HPDE6-E6E7 (cell line): Measurements from ENCODE around the gene KRTAP5-11.
"Not testable (repeated sequence)": the region's sequence is repeated elsewhere in the genome, so short reads cannot be mapped to it uniquely, and the experiment has no call there.

ENCODE experiments used
- DNase-seq: peaks from one replicate; pipeline ENCODE4 v3.0.0; 2011; ENCODE audit warnings: missing footprints; ENCODE audit errors: extremely low spot score

The KRTAP5-11 gene

GRCh38 chr11:71582309-71582895, at the start of gene KRTAP5-11:
TSS of gene KRTAP5-11 (minus strand) at chr11:71582875. CDS start at chr11:71582837, 38 bp downstream.
- no peak for DNase-seq

DNA sequence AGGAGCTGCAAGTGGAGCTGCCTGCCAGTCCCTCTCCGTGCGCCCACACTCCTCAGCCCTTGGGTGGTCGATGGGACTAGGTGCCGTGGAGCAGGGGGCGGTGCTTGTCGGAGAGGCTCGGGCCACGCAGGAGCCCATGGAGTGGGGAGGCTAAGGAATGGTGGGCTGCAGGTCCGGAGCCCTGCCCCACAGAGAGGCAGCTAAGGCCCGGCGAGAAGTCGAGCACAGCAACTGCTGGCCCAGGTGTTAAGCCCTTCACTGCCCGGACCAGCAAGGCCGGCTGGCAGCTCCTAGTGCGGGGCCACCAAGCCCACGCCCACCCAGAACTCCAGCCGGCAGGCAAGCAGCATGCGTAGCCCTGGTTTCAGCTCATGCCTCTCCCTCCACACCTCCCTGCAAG, 48.9 kb upstream of the KRTAP5-11 start:
- not testable (repeated sequence) for DNase-seq

- DNase-seq, result not testable (repeated sequence)
These were observed 47.4 kb upstream of the KRTAP5-11 start for GRCh38 chr11:71630071-71630470.

GRCh38 chr11:71628943-71629342, 46.3 kb upstream of the KRTAP5-11 start:
- not testable (repeated sequence) for DNase-seq

- DNase-seq, result not testable (repeated sequence)
These were observed 40.6 kb upstream of the KRTAP5-11 start for GRCh38 chr11:71623226-71623625.

DNA sequence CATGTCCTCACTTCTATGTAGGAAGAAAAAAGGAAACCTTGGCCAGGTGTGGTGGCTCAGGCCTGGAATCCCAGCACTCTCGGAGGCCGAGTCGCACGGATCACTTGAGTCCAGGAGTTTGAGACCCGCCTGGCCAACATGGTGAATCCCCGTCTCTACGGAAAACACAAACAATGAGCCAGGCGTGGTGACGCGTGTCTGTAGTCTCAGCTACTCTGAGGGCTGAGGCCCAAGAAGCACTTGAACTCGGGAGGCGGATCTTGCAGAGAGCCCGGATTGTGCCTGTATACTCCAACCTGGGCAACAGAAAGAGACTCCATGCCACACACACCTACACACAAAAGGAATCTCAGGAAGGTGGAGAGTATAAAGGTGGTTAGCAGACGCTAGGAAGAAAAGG, 39.9 kb upstream of the KRTAP5-11 start:
- not testable (repeated sequence) for DNase-seq

- not testable (repeated sequence) for DNase-seq
These were observed 32.3 kb upstream of the KRTAP5-11 start for GRCh38 chr11:71615003-71615402.

- not testable (repeated sequence) for DNase-seq
These were observed 31.8 kb upstream of the KRTAP5-11 start for GRCh38 chr11:71614366-71614917.

- not testable (repeated sequence) for DNase-seq
These were observed 31.3 kb upstream of the KRTAP5-11 start for GRCh38 chr11:71613931-71614330.

DNA sequence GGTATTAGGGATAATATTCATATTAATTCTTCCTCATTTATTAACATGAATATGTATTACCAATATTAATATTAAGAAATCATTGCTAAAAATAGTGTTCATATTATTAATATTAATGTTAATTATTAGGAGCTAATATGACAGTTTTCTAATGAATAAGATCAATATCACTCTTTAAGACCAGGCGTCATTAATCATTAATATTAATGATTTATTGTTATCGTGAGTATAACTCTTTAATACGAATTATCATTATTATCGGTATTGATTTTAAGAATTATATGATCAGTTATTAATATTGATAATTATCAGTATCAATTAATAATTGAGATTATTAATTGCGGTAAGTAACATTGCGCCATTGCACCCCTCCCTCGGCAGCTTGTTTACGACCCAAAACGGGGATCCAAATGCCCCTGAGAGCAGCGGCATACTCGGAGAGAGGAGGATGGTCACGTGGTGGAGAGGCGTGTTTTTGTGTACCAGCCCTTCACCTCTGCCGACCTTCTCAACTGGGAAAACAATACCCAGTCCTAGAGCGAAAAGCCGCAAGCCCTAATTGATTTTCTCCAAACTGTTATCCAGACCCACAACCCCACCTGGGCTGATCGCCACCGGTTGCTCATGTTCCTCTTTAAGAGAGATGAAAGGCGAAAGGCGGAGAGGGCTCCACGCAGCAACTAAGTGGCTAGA, 28.7 kb upstream of the KRTAP5-11 start:
- DNase-seq, result not testable (repeated sequence)

GRCh38 chr11:71608272-71608671, 25.6 kb upstream of the KRTAP5-11 start:
- DNase-seq, result not testable (repeated sequence)

DNA sequence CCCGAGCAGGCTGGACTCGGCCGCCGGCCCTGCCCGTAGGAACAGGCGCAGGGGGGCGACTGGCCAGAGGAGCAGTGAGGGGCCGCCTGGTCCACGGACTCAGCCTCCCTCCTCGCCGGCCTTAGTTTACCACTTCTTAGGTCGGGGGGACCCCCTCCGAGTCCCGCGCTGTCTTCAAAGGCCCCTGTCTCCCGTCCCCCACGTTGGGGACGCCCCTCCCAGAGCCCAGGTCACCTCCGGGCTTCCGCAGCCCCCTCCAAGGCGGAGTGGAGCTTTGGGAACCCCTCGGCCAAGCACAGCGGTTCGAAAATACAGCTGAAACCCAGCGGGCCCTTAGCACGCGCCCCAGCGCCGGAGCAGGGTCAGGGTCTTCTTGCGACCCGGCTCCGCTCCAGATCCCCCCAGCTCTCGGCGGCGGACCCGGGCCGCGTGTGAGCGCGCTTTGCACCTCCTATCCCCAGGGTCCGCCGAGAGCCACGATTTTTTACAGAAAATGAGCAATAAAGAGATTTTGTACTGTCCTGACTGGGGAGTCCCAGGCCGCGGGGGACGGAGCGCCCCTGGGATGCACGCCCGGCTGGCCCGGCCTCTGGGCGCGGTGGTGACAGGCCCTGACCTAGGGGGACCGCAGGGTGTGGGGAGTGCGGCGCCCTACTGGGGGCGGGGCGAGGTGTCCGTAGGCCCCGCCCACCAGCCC, 25.0 kb upstream of the KRTAP5-11 start:
- DNase-seq, result not testable (repeated sequence)

GRCh38 chr11:71606853-71607519, 24.3 kb upstream of the KRTAP5-11 start:
- DNase-seq, result not testable (repeated sequence)

GRCh38 chr11:71604798-71605488, 22.3 kb upstream of the KRTAP5-11 start:
- DNase-seq, result not testable (repeated sequence)

GRCh38 chr11:71603221-71603620, 20.5 kb upstream of the KRTAP5-11 start:
- not testable (repeated sequence) for DNase-seq

DNA sequence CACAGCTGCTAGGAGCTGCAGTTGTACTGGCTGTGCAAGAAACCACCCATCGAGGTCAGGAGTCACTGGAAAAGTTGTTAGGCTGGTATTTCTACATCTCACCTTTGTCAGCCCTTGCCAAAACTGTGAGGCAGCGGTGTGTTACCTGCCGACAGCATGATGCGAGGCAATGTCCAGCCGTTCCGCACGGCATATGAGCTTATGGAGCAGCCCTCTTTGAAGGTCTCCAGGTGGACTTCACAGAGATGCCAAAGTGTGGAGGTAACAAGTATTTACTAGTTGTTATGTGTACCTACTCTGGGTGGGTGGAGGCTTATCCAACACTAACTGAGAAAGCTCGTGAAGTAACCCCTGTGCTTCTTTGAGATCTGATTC, 6.9 kb upstream of the KRTAP5-11 start:
- not testable (repeated sequence) for DNase-seq

GRCh38 chr11:71588822-71589545, 6.3 kb upstream of the KRTAP5-11 start:
- not testable (repeated sequence) for DNase-seq

GRCh38 chr11:71588314-71588713, 5.6 kb upstream of the KRTAP5-11 start:
- not testable (repeated sequence) for DNase-seq

- not testable (repeated sequence) for DNase-seq
These were observed 3.0 kb upstream of the KRTAP5-11 start for GRCh38 chr11:71585673-71586072.

GRCh38 chr11:71582969-71583368, 294 bp upstream of the KRTAP5-11 start:
- not testable (repeated sequence) for DNase-seq
